Frontal cortex (tissue), 4 donors: ENCODE measurements around the gene JAZF1. TPM values are rescaled to one million over a fixed set of nuclear protein-coding genes. Genes with fewer than 3 reads are reported as not detected.
"Not testable (repeated sequence)": the region's sequence is repeated elsewhere in the genome, so short reads cannot be mapped to it uniquely, and the experiment has no call there.

Source experiments
- DNase-seq, 2 donors: peaks; one replicate each; pipeline ENCODE4 v3.0.0; 2012; ENCODE audit warnings: low spot score in 2 of 2
- FAIRE-seq: peaks from 2 replicates; lab custom pipeline; 2012; peaks lifted over from hg19 to GRCh38; lab: Jason Lieb, UNC
- total RNA-seq: library from RNA; depleted of rRNA; stranded (reverse); fragments of >200 nt; gene quantifications from one replicate; pipeline ENCODE4 v1.2.3, GENCODE V29; 2014
- donor health status: control.
- donor health status: control.
- donor health status: control.

JAZF1 gene
- total RNA-seq, 1 donor from 2014 or later, result 39.5 TPM

- peak; percentile 28 for FAIRE-seq
Observed at GRCh38 chr7:27933671-27934565, 246.7 kb downstream of the JAZF1 start.

GRCh38 chr7:27930910-27931476 is 249.6 kb downstream of the JAZF1 start:
- DNase-seq, result no peak
- FAIRE-seq, result no peak

More at GRCh38 chr7:27933671-27934565, 246.7 kb downstream of the JAZF1 start:
- DNase-seq, result no peak

DNA sequence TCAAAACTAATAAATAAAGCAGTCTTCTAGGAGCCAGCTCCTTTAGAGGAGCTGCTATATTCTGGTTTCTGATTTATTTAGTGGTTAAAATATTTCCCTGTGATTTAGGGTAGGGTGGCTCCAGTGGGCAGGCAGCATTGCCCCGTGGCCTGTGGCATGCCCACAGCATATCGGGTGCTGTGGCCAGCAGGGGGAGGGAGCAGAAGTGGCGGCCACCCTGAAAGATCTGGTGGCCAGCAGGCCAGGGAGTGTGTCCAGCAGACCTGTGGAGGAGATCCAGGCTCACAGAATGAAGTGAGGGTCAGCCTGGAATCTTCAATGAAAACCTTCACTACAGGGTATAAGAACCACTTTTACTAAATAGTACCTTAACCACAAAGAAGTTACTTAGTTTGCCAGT is 251.5 kb downstream of the JAZF1 start:
- no peak for FAIRE-seq
- no peak for DNase-seq

DNA sequence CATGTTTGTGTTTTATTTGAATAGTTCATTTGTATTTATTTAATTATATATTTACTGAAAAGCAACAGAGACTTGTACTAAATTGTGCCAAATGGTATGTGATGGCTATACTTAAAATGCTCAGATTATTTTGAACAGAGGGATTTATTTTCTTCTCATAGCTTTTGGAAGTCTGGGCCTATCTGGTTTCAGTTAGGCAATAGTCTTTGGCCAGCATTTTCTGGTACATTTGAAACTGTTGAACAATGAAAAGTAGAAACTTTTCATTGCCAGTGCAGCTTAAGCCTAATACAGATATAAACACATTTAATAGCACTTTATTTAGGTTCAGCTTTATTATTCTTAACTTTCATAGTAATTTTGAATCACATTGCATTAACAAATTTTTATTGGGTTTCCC is 252.6 kb downstream of the JAZF1 start:
- no peak for FAIRE-seq
- no peak for DNase-seq

DNA sequence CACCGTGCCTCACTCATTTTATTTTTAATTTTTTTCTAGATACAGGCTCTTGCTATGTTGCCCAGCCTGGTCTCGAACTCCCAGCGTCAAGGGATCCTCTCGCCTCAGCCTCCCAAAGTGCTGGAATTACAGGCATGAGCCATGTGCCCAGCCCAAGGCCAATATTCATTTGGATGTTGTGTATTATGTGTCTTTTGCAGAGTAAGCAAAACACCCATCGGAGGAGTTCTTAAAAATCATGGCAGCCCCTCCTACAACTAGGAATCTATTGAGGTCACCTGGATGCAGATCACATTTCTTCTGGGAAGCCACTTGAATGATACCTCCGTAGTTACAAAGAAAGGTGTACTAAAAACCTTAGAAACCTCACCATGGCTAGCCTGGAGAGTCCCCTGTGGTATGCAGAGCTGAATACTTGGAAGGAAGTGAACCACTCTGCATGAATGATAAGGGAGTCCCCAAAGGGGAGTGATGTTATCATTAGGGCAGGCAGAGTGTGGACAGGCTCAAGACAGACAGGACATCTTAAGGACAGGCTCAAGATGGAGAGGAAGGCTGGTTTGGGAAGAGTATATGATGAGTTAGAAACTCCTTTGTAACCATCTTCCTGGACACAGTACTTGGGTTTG is 254.9 kb downstream of the JAZF1 start:
- no peak for FAIRE-seq
- DNase-seq, result no peak

GRCh38 chr7:27923642-27923980 is 257.0 kb downstream of the JAZF1 start:
- no peak for FAIRE-seq
- no peak for DNase-seq

DNA sequence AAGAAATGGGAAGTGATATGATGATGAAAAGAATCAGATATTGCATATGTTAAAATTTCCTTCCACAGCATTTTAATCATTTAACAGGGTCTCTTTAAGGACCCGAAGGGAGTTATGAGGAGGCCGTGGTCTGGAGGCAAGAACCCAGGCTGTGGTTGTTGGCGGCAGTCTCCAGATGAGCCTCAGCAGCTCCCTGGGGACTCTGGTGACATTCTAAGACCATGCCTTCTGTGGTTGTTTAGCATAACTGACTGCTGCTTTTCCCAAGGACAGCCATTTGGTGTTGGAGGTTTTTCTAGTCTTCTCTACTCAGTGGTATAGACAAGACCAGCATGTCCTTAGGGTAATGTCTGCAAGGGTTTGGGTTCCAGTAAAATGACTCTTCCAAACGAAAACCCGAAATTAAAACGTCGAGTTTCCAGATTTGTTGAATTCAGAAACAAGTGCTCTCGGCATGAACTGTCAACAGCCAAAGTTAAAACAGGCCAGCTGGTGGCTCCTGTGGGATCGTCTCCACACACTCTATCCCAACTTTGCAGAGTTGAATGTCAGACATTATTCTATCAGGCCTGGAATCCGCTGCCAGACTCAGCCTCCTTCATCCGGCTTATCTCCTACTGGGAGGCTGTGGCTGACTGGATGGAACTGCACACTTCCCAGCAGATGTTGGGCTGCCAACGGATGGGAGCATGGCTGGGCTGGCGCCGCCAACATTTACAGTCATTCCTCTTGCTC is 257.5 kb downstream of the JAZF1 start:
- DNase-seq (no peak), FAIRE-seq (no peak)

GRCh38 chr7:27922389-27922788 is 258.2 kb downstream of the JAZF1 start:
- not testable (repeated sequence) for FAIRE-seq, DNase-seq

GRCh38 chr7:27921081-27921836 is 259.3 kb downstream of the JAZF1 start:
- FAIRE-seq (peak; percentile 69), DNase-seq (peak; percentile 26 to 36)

GRCh38 chr7:27920281-27920946 is 260.2 kb downstream of the JAZF1 start:
- FAIRE-seq (no peak), DNase-seq (no peak)

DNA sequence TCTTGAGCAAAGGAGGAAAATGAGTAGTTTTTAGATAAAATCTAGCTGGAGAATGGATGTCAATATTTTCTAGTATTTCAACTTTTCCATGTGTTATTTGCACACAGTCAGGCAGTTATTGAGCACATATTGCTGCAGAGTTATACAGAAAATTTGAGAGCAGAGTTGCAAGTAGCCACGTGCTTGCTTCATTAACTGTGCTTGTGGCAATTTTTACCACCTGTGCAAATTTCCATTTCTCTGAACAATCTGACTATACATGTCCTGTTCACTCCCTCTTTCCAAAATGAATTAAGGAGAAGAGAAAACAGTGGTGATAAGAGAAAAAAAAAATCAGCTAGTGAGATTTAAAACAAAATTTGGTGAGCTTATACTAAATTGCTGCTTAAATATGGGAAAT is 262.1 kb downstream of the JAZF1 start:
- FAIRE-seq, result no peak

GRCh38 chr7:27917774-27918314 is 262.8 kb downstream of the JAZF1 start:
- FAIRE-seq (no peak), DNase-seq (no peak)

More for the DNA sequence above, 262.1 kb downstream of the JAZF1 start:
- no peak for DNase-seq

DNA sequence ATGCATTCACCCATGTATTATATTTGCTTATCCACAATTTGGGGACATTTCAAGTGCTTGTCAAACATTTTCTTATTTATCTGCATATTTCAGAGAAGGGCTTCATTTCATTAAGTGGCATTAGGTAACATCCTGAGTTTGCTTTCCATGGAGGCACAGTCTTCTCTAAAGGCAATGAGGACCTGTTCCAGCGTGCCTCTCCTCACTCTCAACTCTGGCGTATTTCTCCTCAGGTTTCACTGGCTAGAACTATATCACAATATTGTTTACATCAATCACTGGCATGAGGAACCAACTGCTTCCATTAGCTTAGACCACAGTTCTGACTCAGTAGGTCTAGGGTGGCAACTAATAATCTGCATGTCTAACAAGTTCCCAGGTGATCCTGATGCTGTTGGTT is 263.5 kb downstream of the JAZF1 start:
- FAIRE-seq, result no peak
- DNase-seq, result no peak

DNA sequence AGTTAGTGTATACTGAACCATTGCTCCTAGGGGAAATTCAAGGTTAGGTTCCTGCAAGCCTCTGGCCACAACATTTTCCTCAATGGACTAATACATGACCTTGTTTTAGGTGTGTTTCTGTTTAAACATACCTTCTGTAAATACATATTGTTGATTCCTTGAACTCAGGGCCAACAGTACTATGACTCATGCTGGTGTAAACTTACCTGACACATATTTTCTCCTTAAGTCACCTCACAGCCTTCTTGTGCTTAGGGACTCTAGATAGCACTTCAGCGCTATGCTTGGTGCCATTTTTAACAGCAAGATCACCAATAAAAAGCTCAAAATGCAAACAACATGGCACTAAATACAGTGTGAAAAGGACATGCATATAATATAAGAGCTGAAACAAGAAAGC is 264.2 kb downstream of the JAZF1 start:
- FAIRE-seq (no peak), DNase-seq (no peak)

GRCh38 chr7:27914409-27914808 is 266.2 kb downstream of the JAZF1 start:
- DNase-seq (no peak), FAIRE-seq (no peak)

DNA sequence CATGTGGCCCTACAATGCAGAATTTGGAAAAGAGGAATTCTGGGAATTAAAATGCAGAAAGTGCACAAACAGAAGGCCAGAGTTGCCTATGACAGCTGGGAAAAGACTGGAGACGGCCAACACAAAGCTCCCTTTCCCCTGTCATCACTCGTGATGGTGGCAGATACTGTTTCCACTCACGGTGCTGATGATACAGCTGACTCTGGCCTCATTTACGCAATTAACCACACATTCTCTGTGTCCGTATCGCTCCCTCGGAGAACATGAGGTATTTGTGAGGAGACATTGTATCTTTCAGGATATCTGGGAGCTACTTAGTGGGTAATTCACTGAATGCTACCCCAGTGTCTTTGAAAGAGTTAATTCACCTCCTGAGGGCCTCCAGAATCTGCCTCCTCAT is 267.8 kb downstream of the JAZF1 start:
- DNase-seq (no peak), FAIRE-seq (no peak)

GRCh38 chr7:27911920-27912319 is 268.7 kb downstream of the JAZF1 start:
- FAIRE-seq, result no peak
- no peak for DNase-seq

- FAIRE-seq, result no peak
- DNase-seq, result no peak
Observed at GRCh38 chr7:27910326-27910725, 270.3 kb downstream of the JAZF1 start.
